Vagina (tissue), 2 donors: Measurements from ENCODE around the gene ARHGAP24. TPM values are rescaled to one million over a fixed set of nuclear protein-coding genes. Genes with fewer than 3 reads are reported as not detected.
"Not testable (repeated sequence)": the region's sequence is repeated elsewhere in the genome, so short reads cannot be mapped to it uniquely, and the experiment has no call there.

Experiments used
- DNase-seq, 2 donors: peaks; one replicate each; pipeline ENCODE4 v3.0.0-alpha.2; 2017; ENCODE audit errors: extremely low spot score in 2 of 2
- H3K27ac ChIP-seq: fragments of 200-600 bp; sonication (generic); one replicate; pipeline ENCODE4 v1.5.1; 2019
- H3K27me3 ChIP-seq: fragments of 200-600 bp; sonication (generic); one replicate; pipeline ENCODE4 v1.5.1; 2019
- H3K36me3 ChIP-seq, 2 donors: fragments of 200-600 bp; sonication (generic); one replicate each; pipeline ENCODE4 v1.5.1; 2017 to 2019
- H3K4me1 ChIP-seq: fragments of 200-600 bp; sonication (generic); one replicate; pipeline ENCODE4 v1.5.1; 2019
- H3K4me3 ChIP-seq, 2 donors: fragments of 200-600 bp; sonication (generic); 1 replicate in 1 of 2; 2 replicates in 1 of 2; pipeline ENCODE4 v1.5.1; 2016 to 2019
- H3K9me3 ChIP-seq: fragments of 200-600 bp; sonication (generic); one replicate; pipeline ENCODE4 v1.5.1; 2019
- CTCF ChIP-seq, 3 experiments: fragments of 450-650 bp in 2 of 3; fragments of 200-600 bp in 1 of 3; sonication (generic) in 1 of 3; IDR thresholded peaks; one replicate each; pipeline ENCODE4 v1.5.1; 2017 to 2019; ENCODE audit warnings: antibody characterized with exemption in 3 of 3, mild to moderate bottlenecking in 2 of 3, moderate library complexity in 2 of 3
- POLR2A ChIP-seq, 2 donors: fragments of 450-650 bp; IDR thresholded peaks; one replicate each; pipeline ENCODE4 v1.6.1; 2017; ENCODE audit warnings: antibody characterized with exemption in 2 of 2, mild to moderate bottlenecking in 2 of 2, moderate library complexity in 2 of 2
- POLR2AphosphoS5 ChIP-seq, 2 donors: sonication (generic); formaldehyde crosslinking; IDR thresholded peaks; one replicate each; pipeline ENCODE4 v1.9.0; 2017; ENCODE audit warnings: antibody characterized with exemption in 2 of 2, mild to moderate bottlenecking in 2 of 2, low read depth in 1 of 2; ENCODE audit not compliant: insufficient read depth in 1 of 2
- intact Hi-C: fragments of 100-400 bp; cut with DNase I; formaldehyde crosslinking; loops from one replicate; pipeline ENCODE4 v1.15.1; 2023
- total RNA-seq: library from RNA; depleted of rRNA; stranded (reverse); fragments of >200 nt; gene quantifications from one replicate; pipeline ENCODE4 v1.2.3, GENCODE V29; 2016

Gene ARHGAP24
- total RNA-seq, 1 donor from 2014 or later: 40.0 TPM

- H3K27me3 ChIP-seq: no peaks in the 10 kb centered on the region
- H3K9me3 ChIP-seq: no peaks in the 10 kb centered on the region
- no peak for TF ChIP-seq POLR2A (IDR thresholded peaks at IDR 0.05)
- TF ChIP-seq CTCF (IDR thresholded peaks at IDR 0.05): no peak
- no peak for TF ChIP-seq POLR2AphosphoS5 (IDR thresholded peaks at IDR 0.05; ENCODE audit: insufficient read depth in 1 of 2, low read depth in 1 of 2)
- H3K27ac ChIP-seq: no peak overlapping the region
- intact Hi-C loops: no loop called here
- no peaks in the 10 kb centered on the region for H3K4me1 ChIP-seq
- no peak overlapping the region for H3K4me3 ChIP-seq
- H3K36me3 ChIP-seq: no peaks in the 10 kb centered on the region
- DNase-seq: no peak
These were observed 432.1 kb downstream of the ARHGAP24 start for GRCh38 chr4:85907001-85907400.

- Histone ChIP-seq H3K9me3 (no peaks in the 10 kb centered on the region), H3K4me3 (no peak overlapping the region), H3K27ac (no peak overlapping the region), H3K4me1 (no peaks in the 10 kb centered on the region), H3K27me3 (no peaks in the 10 kb centered on the region), H3K36me3 (no peaks in the 10 kb centered on the region)
- no peak for DNase-seq
- TF ChIP-seq CTCF (IDR thresholded peaks at IDR 0.05) (no peak), POLR2AphosphoS5 (IDR thresholded peaks at IDR 0.05; ENCODE audit: insufficient read depth in 1 of 2, low read depth in 1 of 2) (no peak), POLR2A (IDR thresholded peaks at IDR 0.05) (no peak)
- intact Hi-C loops: loop anchor here (5.0 kb wide), 1 partner anchor 1333 kb away; no protein-coding TSS in a partner anchor
These were observed 434.9 kb downstream of the ARHGAP24 start for GRCh38 chr4:85909851-85910250.

- intact Hi-C loops: loop anchor here (5.0 kb wide), 1 partner anchor 1334 kb away; no protein-coding TSS in a partner anchor
- Histone ChIP-seq H3K27me3 (no peaks in the 10 kb centered on the region), H3K4me3 (no peak overlapping the region), H3K9me3 (no peaks in the 10 kb centered on the region), H3K4me1 (no peaks in the 10 kb centered on the region), H3K36me3 (no peaks in the 10 kb centered on the region), H3K27ac (no peak overlapping the region)
- DNase-seq: no peak
- TF ChIP-seq POLR2AphosphoS5 (IDR thresholded peaks at IDR 0.05; ENCODE audit: insufficient read depth in 1 of 2, low read depth in 1 of 2): no peak
- no peak for TF ChIP-seq POLR2A (IDR thresholded peaks at IDR 0.05)
- no peak for TF ChIP-seq CTCF (IDR thresholded peaks at IDR 0.05)
These were observed 436.0 kb downstream of the ARHGAP24 start for GRCh38 chr4:85910985-85911384.

- no peaks in the 10 kb centered on the region for H3K9me3 ChIP-seq
- DNase-seq: no peak
- no peaks in the 10 kb centered on the region for H3K36me3 ChIP-seq
- H3K27me3 ChIP-seq: no peaks in the 10 kb centered on the region
- H3K4me1 ChIP-seq: no peaks in the 10 kb centered on the region
- no peak overlapping the region for H3K4me3 ChIP-seq
- H3K27ac ChIP-seq: no peak overlapping the region
- TF ChIP-seq CTCF (IDR thresholded peaks at IDR 0.05): no peak
- TF ChIP-seq POLR2A (IDR thresholded peaks at IDR 0.05): no peak
- intact Hi-C loops: loop anchor here (5.0 kb wide), 1 partner anchor 1337 kb away; no protein-coding TSS in a partner anchor
These were observed 439.2 kb downstream of the ARHGAP24 start for GRCh38 chr4:85913931-85914694.

- H3K4me3 ChIP-seq, H3K36me3 ChIP-seq, H3K27me3 ChIP-seq, H3K4me1 ChIP-seq, H3K9me3 ChIP-seq, DNase-seq, H3K27ac ChIP-seq, intact Hi-C loops: not testable (repeated sequence)
These were observed 440.6 kb downstream of the ARHGAP24 start for GRCh38 chr4:85915570-85915969.
